Stimulated activated CD4-positive, alpha-beta T cell treated with anti-CD3 and anti-CD28 coated beads, Interleukin-4, amount 100 ng/mL, for 48 hours (primary cell): Measurements from ENCODE around the gene LYPD8.
"Not testable (repeated sequence)": the region's sequence is repeated elsewhere in the genome, so short reads cannot be mapped to it uniquely, and the experiment has no call there.

Experiments used
- DNase-seq, 2 donors: peaks; one replicate each; pipeline ENCODE4 v3.0.0-alpha.2; 2020; ENCODE audit warnings: low read depth in 2 of 2

LYPD8 gene

GRCh38 chr1:248755517-248755916, at the start of gene LYPD8:
LYPD8 (minus strand) TSS chr1:248755759; CDS start chr1:248751081, 4,678 bp downstream.
- DNase-seq = no peak

- DNase-seq = no peak
These were observed 49.5 kb upstream of the LYPD8 start for GRCh38 chr1:248804771-248805681.

- not testable (repeated sequence) for DNase-seq
These were observed 47.9 kb upstream of the LYPD8 start for GRCh38 chr1:248803501-248803900.

- no peak for DNase-seq
These were observed 46.9 kb upstream of the LYPD8 start for GRCh38 chr1:248802454-248802853.

- no peak for DNase-seq
These were observed 44.9 kb upstream of the LYPD8 start for GRCh38 chr1:248800459-248800858.

- no peak for DNase-seq
These were observed 43.2 kb upstream of the LYPD8 start for GRCh38 chr1:248798791-248799190.

- not testable (repeated sequence) for DNase-seq
These were observed 39.1 kb upstream of the LYPD8 start for GRCh38 chr1:248794663-248795062.

GRCh38 chr1:248793592-248793991, 38.0 kb upstream of the LYPD8 start:
- no peak for DNase-seq

- no peak for DNase-seq
These were observed 36.8 kb upstream of the LYPD8 start for GRCh38 chr1:248792342-248792741.

GRCh38 chr1:248791010-248791409, 35.5 kb upstream of the LYPD8 start:
- no peak for DNase-seq

GRCh38 chr1:248790456-248790855, 34.9 kb upstream of the LYPD8 start:
- no peak for DNase-seq

GRCh38 chr1:248789337-248789736, 33.8 kb upstream of the LYPD8 start:
- not testable (repeated sequence) for DNase-seq

GRCh38 chr1:248788327-248788726, 32.8 kb upstream of the LYPD8 start:
- no peak for DNase-seq

- DNase-seq = no peak
These were observed 31.9 kb upstream of the LYPD8 start for GRCh38 chr1:248787430-248787829.

GRCh38 chr1:248786156-248786555, 30.6 kb upstream of the LYPD8 start:
- no peak for DNase-seq

- DNase-seq = no peak
These were observed 27.8 kb upstream of the LYPD8 start for GRCh38 chr1:248783367-248783766.

GRCh38 chr1:248782416-248783141, 27.0 kb upstream of the LYPD8 start:
- no peak for DNase-seq

GRCh38 chr1:248779350-248779749, 23.8 kb upstream of the LYPD8 start:
- no peak for DNase-seq

- no peak for DNase-seq
These were observed 23.3 kb upstream of the LYPD8 start for GRCh38 chr1:248778906-248779305.

GRCh38 chr1:248776991-248777390, 21.4 kb upstream of the LYPD8 start:
- no peak for DNase-seq

- no peak for DNase-seq
These were observed 19.9 kb upstream of the LYPD8 start for GRCh38 chr1:248775441-248775840.

GRCh38 chr1:248759644-248760043, 4.1 kb upstream of the LYPD8 start:
- DNase-seq = no peak

- no peak for DNase-seq
These were observed 2.8 kb upstream of the LYPD8 start for GRCh38 chr1:248758352-248758751.
